SK-N-SH (cell line): ENCODE measurements around the gene FAM151A. TPM values are rescaled to one million over a fixed set of nuclear protein-coding genes. Genes with fewer than 3 reads are reported as not detected.

ENCODE experiments used
- CTCF ChIA-PET: fragments of 300-600, 350-600 bp; formaldehyde crosslinking; extraction: SDS; loops from one replicate; lab custom pipeline; 2021; lab: Yijun Ruan, JAX
- POLR2A ChIA-PET: fragments of 350-600 bp; sonication (Branson Sonifier 250); formaldehyde crosslinking; extraction: SDS; loops from one replicate; lab custom pipeline; 2020; ENCODE audit warnings: antibody characterized with exemption, inconsistent platforms; lab: Yijun Ruan, JAX
- DNase-seq: peaks from one replicate; pipeline ENCODE4 v3.0.0; 2012
- H2AFZ ChIP-seq: fragments of 200-600 bp; sonication (generic); 2 replicates; pipeline ENCODE4 v1.8.1; 2016; ENCODE audit warnings: antibody characterized with exemption, mild to moderate bottlenecking, low read depth
- H3F3A ChIP-seq: fragments of 200-600 bp; sonication (generic); replicated peaks from 2 replicates; pipeline ENCODE3; 2016; ENCODE audit warnings: antibody characterized with exemption, mild to moderate bottlenecking; ENCODE audit not compliant: insufficient read depth
- H3K27ac ChIP-seq, 2 experiments: fragments of 200-500 bp in 1 of 2; fragments of 200-600 bp in 1 of 2; sonication (Bioruptor generic) in 1 of 2; sonication (generic), shearing (Covaris generic) in 1 of 2; 2 replicates each; pipeline versions ENCODE4 v1.5.1 to v1.6.1; 2014 to 2016; ENCODE audit warnings: low read depth in 2 of 2, inconsistent platforms in 1 of 2, low read length in 1 of 2, mild to moderate bottlenecking in 1 of 2, mixed read lengths in 1 of 2
- H3K27me3 ChIP-seq: fragments of 200-600 bp; sonication (generic), shearing (Covaris generic); 2 replicates; pipeline ENCODE4 v1.6.1; 2016; ENCODE audit warnings: mixed run types; ENCODE audit not compliant: insufficient read depth
- H3K36me3 ChIP-seq, 2 experiments: fragments of 200-500 bp in 1 of 2; fragments of 200-600 bp in 1 of 2; sonication (Bioruptor generic) in 1 of 2; sonication (generic) in 1 of 2; replicated peaks in 1 of 2; 2 replicates each; pipeline versions ENCODE3 to v1.5.1; 2014 to 2016; ENCODE audit warnings: low read length in 1 of 2, mild to moderate bottlenecking in 1 of 2; ENCODE audit not compliant: insufficient read depth in 2 of 2, control insufficient read depth in 1 of 2
- H3K4me1 ChIP-seq, 2 experiments: fragments of 200-500 bp in 1 of 2; fragments of 200-600 bp in 1 of 2; sonication (Bioruptor generic) in 1 of 2; sonication (generic), shearing (Covaris generic) in 1 of 2; 2 replicates each; pipeline versions ENCODE4 v1.5.1 to v1.6.1; 2014 to 2016; ENCODE audit warnings: low read depth in 1 of 2, low read length in 1 of 2, mixed run types in 1 of 2; ENCODE audit not compliant: insufficient read depth in 2 of 2, control insufficient read depth in 1 of 2
- H3K4me2 ChIP-seq: fragments of 200-600 bp; sonication (generic), shearing (Covaris generic); 2 replicates; pipeline ENCODE4 v1.6.1; 2017; ENCODE audit warnings: mixed run types
- H3K4me3 ChIP-seq, 2 experiments: fragments of 200-500 bp in 1 of 2; fragments of 200-600 bp in 1 of 2; sonication (Bioruptor generic) in 1 of 2; sonication (generic), shearing (Covaris generic) in 1 of 2; 2 replicates each; pipeline versions ENCODE4 v1.5.1 to v1.8.1; 2014 to 2016; ENCODE audit warnings: low read depth in 2 of 2, inconsistent platforms in 1 of 2, low read length in 1 of 2, mild to moderate bottlenecking in 1 of 2, mixed read lengths in 1 of 2, moderate library complexity in 1 of 2
- H3K79me2 ChIP-seq: fragments of 200-600 bp; sonication (generic); 2 replicates; pipeline ENCODE4 v1.8.1; 2017; ENCODE audit warnings: mild to moderate bottlenecking; ENCODE audit not compliant: insufficient read depth
- H3K9ac ChIP-seq: fragments of 200-600 bp; sonication (generic); 2 replicates; pipeline ENCODE4 v1.6.1; 2017; ENCODE audit warnings: mixed run types
- H3K9me2 ChIP-seq: fragments of 200-600 bp; sonication (generic); 2 replicates; pipeline ENCODE4 v1.6.1; 2017; ENCODE audit warnings: mixed run types
- H3K9me3 ChIP-seq: fragments of 200-600 bp; sonication (generic); 2 replicates; pipeline ENCODE4 v1.6.1; 2017; ENCODE audit warnings: mixed run types, mild to moderate bottlenecking, moderate library complexity
- H4K20me1 ChIP-seq: fragments of 200-600 bp; sonication (generic); 2 replicates; pipeline ENCODE4 v1.6.1; 2017; ENCODE audit warnings: mild to moderate bottlenecking, mixed run types; ENCODE audit not compliant: insufficient read depth
- ELF1 ChIP-seq: IDR thresholded peaks from 2 replicates; pipeline ENCODE4 v1.4.0; 2012
- EP300 ChIP-seq, 2 experiments: IDR thresholded peaks; 2 replicates each; pipeline versions ENCODE4 v1.4.0 to v1.6.1; 2012; ENCODE audit warnings: borderline replicate concordance in 1 of 2, low read depth in 1 of 2, low read length in 1 of 2
- FOXM1 ChIP-seq: IDR thresholded peaks from 2 replicates; pipeline ENCODE4 v1.4.0; 2012; ENCODE audit warnings: low read depth, mild to moderate bottlenecking
- JUND ChIP-seq: IDR thresholded peaks from 2 replicates; pipeline ENCODE4 v1.4.0; 2012
- NFIC ChIP-seq: IDR thresholded peaks from 2 replicates; pipeline ENCODE4 v1.4.0; 2012; ENCODE audit warnings: borderline replicate concordance
- NRF1 ChIP-seq: IDR thresholded peaks from 2 replicates; pipeline ENCODE4 v1.6.1; 2012; ENCODE audit warnings: low read depth, mild to moderate bottlenecking, low read length
- RAD21 ChIP-seq: IDR thresholded peaks from 2 replicates; pipeline ENCODE4 v1.6.1; 2012; ENCODE audit warnings: mild to moderate bottlenecking, low read length
- SIN3A ChIP-seq: IDR thresholded peaks from 2 replicates; pipeline ENCODE4 v1.6.1; 2012; ENCODE audit warnings: low read depth, mild to moderate bottlenecking, low read length, moderate library complexity, borderline replicate concordance
- TCF12 ChIP-seq: IDR thresholded peaks from 2 replicates; pipeline ENCODE4 v1.4.0; 2012
- WGBS: methylation state at CpG from one replicate; pipeline ENCODE4 v1.1.6; 2017; ENCODE audit warnings: low lambda C conversion rate; 5-methylcytosine and 5-hydroxymethylcytosine counted together
- polyA plus RNA-seq, 3 experiments: library from polyadenylated mRNA; depleted of rRNA; stranded (reverse); fragments of >200 nt; gene quantifications; 2 replicates each; pipeline ENCODE4 v1.2.3, GENCODE V29; 2012
- TF ChIP-seq, protein P1 (sequence below): IDR thresholded peaks from 2 replicates; pipeline ENCODE4 v1.4.0; 2012; ENCODE audit warnings: low read depth, borderline replicate concordance
- TF ChIP-seq, protein P2 (sequence below): fragments of 150-350 bp; IDR thresholded peaks from 2 replicates; pipeline ENCODE4 v1.6.1; 2016; ENCODE audit warnings: mild to moderate bottlenecking, low read depth, low read length
- TF ChIP-seq, protein P3 (sequence below): IDR thresholded peaks from 2 replicates; pipeline ENCODE4 v1.4.0; 2012; ENCODE audit warnings: low read depth, borderline replicate concordance
- TF ChIP-seq, protein P4 (sequence below): IDR thresholded peaks from 2 replicates; pipeline ENCODE4 v1.4.0; 2012; ENCODE audit warnings: low read depth

The FAM151A gene
- polyA plus RNA-seq, 1 of the 3 experiments (the other 2 are of a cell fraction): not detected

DNA sequence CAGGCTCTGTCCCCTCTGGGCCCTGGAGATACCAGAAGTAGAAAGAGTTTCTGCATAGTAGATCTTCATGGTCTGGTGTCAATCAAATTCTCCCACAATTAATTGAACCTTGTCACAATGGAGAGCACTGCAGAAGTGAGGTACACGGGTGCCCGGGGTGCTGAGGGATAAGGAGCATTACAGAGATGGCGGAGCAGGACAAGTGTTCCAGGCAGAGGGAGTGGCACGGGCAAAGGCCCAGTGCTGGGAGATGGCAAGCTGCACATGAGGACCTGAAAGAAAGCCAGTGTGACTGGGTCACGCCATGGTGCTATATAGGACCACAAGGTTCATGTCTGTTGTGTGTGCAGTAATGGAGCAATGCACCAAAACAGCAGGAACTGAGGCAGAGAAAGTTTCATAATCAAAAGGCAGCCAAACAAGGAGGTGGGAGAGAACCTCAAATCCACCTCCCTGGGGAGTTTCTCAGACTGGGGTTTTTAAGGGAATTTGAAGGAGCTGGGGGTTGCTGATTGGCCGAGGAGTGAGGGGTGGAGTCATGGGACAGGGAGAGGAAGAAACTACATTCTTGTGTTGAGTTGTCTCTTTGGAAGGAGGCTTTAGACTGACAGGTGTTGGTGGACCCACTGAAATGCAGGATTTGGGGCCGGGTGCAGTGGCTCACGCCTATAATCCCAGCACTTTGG lies 47.6 kb downstream of the FAM151A start (continued):
- TF ChIP-seq, protein P1, sequence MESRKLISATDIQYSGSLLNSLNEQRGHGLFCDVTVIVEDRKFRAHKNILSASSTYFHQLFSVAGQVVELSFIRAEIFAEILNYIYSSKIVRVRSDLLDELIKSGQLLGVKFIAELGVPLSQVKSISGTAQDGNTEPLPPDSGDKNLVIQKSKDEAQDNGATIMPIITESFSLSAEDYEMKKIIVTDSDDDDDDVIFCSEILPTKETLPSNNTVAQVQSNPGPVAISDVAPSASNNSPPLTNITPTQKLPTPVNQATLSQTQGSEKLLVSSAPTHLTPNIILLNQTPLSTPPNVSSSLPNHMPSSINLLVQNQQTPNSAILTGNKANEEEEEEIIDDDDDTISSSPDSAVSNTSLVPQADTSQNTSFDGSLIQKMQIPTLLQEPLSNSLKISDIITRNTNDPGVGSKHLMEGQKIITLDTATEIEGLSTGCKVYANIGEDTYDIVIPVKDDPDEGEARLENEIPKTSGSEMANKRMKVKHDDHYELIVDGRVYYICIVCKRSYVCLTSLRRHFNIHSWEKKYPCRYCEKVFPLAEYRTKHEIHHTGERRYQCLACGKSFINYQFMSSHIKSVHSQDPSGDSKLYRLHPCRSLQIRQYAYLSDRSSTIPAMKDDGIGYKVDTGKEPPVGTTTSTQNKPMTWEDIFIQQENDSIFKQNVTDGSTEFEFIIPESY: no peak
- no peak for TF ChIP-seq EP300 (IDR thresholded peaks at IDR 0.05; ENCODE audit: borderline replicate concordance in 1 of 2, low read depth in 1 of 2, low read length in 1 of 2)
- no peak for TF ChIP-seq JUND

DNA sequence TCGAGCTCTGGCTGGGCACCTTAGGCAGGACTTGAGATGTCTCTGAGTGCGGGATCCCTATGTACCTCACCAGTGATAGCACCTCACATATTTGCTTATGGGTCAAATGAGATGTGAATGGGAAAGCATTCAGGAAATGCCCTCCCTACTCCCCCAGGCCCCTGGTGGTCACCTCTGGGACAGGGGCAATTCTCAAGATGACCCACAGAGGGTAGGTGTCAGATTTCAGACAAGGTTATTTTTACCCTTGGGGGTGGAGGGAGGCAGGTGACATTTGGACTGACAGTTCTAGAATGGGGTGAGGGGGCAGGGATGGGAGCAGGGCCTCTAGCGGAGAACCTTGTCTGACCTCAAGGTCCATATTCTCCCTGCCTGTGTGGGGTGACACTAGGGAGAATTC lies 48.2 kb downstream of the FAM151A start:
- no peaks in the 10 kb centered on the region for H3K9me2 ChIP-seq
- ChIA-PET CTCF (no interaction called here), POLR2A (no interaction called here)
- H3K36me3 ChIP-seq: no peaks in the 10 kb centered on the region
- no peak overlapping the region for H3K4me2 ChIP-seq
- H3K27me3 ChIP-seq: no peaks in the 10 kb centered on the region
- H3K27ac ChIP-seq: no peak overlapping the region
- no peaks in the 10 kb centered on the region for H3K79me2 ChIP-seq
- no peaks in the 10 kb centered on the region for H3F3A ChIP-seq
- DNase-seq: no peak
- WGBS: 100% methylated on average over 3 of the region's 3 CpGs
- TF ChIP-seq TCF12 (no peak), SIN3A (no peak)
- no peaks in the 10 kb centered on the region for H4K20me1 ChIP-seq
- no peak overlapping the region for H3K4me3 ChIP-seq
- no peaks in the 10 kb centered on the region for H3K9me3 ChIP-seq
- no peak overlapping the region for H3K9ac ChIP-seq
- H3K4me1 ChIP-seq: peaks cover 14 to 27% of the 10 kb centered on the region in 2 experiments; a peak in 2 of 4 replicates
- no peak overlapping the region for H2AFZ ChIP-seq

DNA sequence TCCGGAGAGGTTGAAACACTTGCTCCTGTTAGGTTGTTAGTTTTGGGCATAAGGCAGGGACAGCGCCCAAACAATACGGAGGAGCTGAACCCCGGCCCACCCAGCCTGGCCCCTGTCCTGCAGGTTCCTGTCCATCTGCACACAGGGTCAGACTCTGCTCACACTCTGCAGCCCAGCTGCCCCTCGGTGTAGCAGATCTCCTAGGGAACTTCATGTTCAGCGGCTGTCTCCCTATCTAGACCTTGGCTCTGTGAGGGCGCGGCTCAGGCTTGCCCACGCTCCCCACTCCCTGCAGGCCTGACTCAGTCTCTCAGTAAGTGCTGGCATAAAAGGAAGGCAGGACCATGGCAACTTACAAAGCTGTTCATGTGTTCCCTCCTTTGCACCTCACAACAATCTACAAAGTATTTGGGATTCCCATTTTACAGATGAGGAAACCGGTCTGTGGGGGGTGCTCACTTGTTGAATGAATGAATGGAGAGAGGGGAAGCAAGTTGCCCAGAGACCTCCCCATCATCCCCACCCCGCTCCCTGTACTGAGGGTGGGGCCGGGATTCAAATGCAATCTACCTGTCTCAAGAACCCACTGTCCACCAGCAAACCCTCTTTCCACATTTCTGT lies 49.1 kb downstream of the FAM151A start:
- POLR2A ChIA-PET: interaction anchor here (0.7 kb wide), 1 partner anchor 401 kb away, joined by 3 read pairs; no protein-coding TSS in a partner anchor

More for the DNA sequence above, 49.1 kb downstream of the FAM151A start:
- Histone ChIP-seq H3F3A (no peaks in the 10 kb centered on the region), H3K27ac (no peak overlapping the region), H3K9me2 (no peaks in the 10 kb centered on the region), H3K36me3 (no peaks in the 10 kb centered on the region), H3K4me1 (peaks cover 14 to 32% of the 10 kb centered on the region in 2 experiments; a peak in 2 of 4 replicates), H2AFZ (no peak overlapping the region), H3K79me2 (no peaks in the 10 kb centered on the region), H3K4me3 (no peak overlapping the region), H3K9ac (no peak overlapping the region), H3K4me2 (no peak overlapping the region), H4K20me1 (no peaks in the 10 kb centered on the region), H3K27me3 (no peaks in the 10 kb centered on the region), H3K9me3 (no peaks in the 10 kb centered on the region)
- CTCF ChIA-PET: no interaction called here
- TF ChIP-seq RAD21: no peak
- no peak for TF ChIP-seq FOXM1
- no peak for TF ChIP-seq NRF1
- no peak for TF ChIP-seq NFIC
- TF ChIP-seq ELF1: no peak
- TF ChIP-seq, protein P2, sequence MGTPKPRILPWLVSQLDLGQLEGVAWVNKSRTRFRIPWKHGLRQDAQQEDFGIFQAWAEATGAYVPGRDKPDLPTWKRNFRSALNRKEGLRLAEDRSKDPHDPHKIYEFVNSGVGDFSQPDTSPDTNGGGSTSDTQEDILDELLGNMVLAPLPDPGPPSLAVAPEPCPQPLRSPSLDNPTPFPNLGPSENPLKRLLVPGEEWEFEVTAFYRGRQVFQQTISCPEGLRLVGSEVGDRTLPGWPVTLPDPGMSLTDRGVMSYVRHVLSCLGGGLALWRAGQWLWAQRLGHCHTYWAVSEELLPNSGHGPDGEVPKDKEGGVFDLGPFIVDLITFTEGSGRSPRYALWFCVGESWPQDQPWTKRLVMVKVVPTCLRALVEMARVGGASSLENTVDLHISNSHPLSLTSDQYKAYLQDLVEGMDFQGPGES: no peak
- TF ChIP-seq EP300 (IDR thresholded peaks at IDR 0.05; ENCODE audit: borderline replicate concordance in 1 of 2, low read depth in 1 of 2, low read length in 1 of 2): no peak
- TF ChIP-seq, protein P3, sequence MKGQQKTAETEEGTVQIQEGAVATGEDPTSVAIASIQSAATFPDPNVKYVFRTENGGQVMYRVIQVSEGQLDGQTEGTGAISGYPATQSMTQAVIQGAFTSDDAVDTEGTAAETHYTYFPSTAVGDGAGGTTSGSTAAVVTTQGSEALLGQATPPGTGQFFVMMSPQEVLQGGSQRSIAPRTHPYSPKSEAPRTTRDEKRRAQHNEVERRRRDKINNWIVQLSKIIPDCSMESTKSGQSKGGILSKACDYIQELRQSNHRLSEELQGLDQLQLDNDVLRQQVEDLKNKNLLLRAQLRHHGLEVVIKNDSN: no peak
- TF ChIP-seq, protein P4, sequence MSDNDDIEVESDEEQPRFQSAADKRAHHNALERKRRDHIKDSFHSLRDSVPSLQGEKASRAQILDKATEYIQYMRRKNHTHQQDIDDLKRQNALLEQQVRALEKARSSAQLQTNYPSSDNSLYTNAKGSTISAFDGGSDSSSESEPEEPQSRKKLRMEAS: no peak
- no peak for DNase-seq
- WGBS: 93% methylated on average over 9 of the region's 12 CpGs
